ENCODE data around the gene CHD9.
"Not testable (repeated sequence)": the region's sequence is repeated elsewhere in the genome, so short reads cannot be mapped to it uniquely, and the experiment has no call there.

Gene CHD9

DNA sequence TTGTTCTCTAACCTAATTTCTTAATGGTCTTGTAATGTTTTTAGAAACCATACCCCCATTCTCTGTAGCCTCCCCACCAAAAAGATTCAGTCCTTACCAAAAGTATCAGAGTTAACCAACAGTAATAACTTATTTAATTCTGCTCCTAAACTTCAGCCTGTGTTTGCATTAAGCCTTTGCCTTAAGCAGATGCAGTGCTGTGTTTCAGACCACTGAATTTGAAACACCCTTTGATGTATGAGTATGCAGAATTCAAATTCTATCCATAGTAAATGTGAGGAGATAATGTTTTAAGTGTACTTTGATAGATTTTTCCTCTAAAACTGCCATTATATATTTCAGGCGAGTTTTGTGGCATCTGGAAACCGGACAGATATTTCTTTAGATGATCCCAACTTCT, 207.9 kb downstream of the CHD9 start:
- DNase-seq (ENCODE audit: low read depth in 2 of 2), result no peak

DNA sequence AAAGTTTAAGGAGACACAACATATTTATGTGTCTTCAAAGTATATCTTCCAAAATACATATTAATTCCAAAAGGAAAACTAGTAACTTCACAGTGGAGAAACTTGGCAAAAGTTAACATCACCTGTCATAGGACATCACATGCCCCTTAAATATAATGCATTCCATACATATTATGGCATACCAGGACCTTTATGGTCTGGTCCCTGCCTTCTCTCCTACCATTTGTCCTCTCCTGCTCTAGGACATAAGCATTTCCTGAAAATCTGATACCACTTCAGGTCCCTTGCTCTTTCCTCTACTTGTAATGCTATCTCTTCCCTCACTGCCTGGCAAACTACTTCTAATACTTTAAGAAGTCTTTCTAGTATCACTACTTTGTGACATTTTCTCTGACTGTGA, 211.4 kb downstream of the CHD9 start:
- no peak for DNase-seq (ENCODE audit: low read depth in 2 of 2)

DNA sequence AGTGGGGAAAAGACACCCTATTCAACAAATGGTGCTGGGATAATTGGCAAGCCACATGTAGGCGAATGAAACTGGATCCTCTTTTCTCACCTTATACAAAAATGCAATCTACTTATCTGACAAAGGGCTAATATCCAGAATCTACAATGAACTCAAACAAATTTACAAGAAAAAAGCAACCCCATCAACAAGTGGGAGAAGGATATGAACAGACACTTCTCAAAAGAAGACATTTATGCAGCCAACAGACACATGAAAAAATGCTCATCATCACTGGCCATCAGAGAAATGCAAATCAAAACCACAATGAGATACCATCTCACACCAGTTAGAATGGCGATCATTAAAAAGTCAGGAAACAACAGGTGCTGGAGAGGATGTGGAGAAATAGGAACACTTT, 223.7 kb downstream of the CHD9 start:
- not testable (repeated sequence) for DNase-seq (ENCODE audit: low read depth in 2 of 2)

DNA sequence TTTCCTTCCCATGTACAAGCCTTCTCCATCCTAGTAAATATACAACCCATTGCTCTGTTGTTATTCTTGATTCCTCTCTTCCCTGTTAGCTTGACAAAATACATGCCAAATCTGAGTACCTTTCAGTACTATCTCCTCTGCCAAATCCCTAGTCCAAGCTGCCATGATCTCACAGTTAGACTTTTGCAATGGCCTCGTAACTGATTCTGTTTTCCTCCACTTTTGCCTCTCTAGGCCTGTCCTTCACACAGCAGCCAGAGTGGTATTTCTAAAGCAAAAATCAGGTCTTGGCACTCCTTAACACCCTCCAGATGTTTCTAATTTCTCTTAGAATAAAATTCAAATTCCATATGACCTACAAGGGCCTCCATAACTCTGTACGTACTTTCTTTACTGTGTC, 226.5 kb downstream of the CHD9 start:
- DNase-seq (ENCODE audit: low read depth in 2 of 2), result no peak

DNA sequence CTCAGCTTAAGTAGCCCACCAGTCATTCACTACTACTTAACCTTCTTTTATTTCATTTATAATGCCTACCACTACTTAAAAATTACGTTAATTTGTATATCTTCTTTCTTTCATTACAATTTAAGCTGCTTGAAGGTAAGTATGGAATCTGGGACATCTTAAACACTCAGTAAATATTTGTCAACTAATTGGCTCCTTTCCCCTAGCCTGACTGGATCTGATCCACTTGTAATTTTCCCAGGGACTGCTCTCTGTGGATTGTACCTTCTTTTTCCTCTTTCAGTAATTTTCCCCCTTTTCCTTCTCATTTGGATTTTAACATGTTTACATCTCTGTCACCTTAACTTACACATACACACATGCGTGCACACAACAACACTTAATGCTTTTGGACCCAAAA, 227.1 kb downstream of the CHD9 start:
- no peak for DNase-seq (ENCODE audit: low read depth in 2 of 2)

DNA sequence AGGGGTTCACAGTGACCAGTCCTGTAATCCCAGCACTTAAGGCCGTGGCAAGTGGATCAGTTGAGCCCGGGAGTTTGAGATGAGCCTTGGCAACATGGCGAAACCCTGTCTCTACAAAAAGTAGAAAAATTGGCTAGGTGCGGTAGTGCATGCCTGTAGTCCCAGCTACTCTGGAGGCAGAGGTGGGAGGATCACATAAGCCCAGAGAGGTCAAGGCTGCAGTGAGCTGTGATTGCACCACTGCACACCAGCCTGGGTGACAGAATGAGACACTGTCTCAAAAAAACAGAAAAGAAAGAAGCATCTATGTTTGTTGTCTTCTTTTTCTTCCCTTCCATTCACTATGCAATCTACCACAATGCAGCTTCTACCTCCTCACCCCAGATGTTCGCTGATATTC, 227.5 kb downstream of the CHD9 start:
- DNase-seq (ENCODE audit: low read depth in 2 of 2), result no peak

DNA sequence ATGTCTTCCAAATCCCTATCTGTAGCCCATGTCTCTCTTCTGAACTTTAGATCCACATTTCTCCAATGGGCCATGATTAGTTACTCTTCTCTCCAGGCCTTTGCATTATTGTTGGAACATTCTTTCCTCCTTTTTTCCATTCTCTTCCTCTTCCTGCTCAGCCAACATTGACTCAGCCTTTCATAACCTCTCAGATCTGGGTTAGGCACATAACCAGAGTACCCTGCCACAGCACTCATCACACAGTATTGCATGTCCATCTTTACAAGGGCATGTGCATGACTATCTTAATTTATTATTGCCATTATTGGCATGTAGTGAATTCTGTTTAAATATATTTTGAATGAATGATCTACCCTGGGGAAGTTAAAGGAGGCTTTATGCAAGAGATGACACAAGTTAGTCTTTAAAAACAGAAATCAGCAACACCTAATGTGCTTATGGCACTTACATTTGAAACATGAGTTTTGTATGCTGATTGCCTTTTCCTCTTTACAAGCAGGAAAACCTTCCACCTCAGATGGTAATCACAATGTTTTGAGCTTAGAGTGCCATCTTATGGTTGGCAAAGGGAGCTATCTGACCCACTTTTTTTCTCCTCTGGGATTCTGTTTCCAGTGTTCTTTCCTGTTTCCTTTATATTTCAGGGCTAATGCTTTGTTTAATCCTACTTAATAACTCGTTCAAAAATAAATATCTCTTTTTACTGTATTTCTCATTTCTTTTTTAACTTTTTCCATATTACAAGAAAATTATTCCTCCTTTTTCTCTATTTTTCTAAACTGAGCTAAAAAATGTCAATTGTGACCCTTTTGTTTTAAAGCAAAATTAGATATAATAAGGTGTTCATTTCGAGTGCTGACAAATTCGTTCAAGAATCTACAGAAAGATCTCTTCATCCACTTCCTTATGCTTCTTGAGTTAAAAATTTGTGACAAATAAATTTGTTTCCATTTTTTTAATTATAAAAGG, 228.5 kb downstream of the CHD9 start:
- no peak for DNase-seq (ENCODE audit: low read depth in 2 of 2)

DNA sequence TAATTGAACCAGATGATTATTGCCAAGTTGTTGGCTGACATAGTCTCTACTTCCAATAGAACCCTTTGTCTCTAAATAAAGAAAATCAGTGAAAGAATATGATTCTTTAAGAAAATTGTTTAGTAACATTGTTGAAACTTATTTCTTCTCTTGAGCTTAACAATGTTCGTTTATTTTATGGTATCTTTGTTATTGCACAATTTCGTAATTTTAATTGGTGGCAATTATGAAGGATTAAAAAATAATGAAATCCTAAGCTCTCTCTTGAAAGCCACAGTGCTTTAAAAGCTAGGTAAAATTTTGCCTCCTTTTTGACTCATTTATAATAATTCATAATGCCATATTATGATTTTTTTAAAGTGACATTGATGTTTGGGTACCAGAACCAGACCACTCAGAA, 230.4 kb downstream of the CHD9 start:
- no peak for DNase-seq (ENCODE audit: low read depth in 2 of 2)

DNA sequence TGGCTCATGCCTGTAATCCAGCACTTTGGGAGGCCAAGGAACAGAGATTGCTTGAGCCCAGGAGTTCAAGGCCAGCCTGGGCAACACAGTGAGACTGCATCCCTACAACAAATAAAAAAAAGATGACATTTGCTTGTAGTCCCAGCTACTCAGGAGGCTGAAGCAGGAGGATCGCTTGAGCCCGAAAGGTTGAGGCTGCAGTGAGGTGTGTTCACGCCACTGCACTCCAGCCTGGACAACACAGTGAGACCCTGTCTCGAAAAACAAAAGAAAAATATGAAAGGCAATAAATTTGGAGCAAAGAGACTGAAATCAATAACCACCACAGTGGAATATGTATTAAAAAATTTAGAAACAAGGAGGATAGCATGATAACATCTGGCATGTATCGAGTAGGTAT, 235.7 kb downstream of the CHD9 start:
- DNase-seq (ENCODE audit: low read depth in 2 of 2), result no peak

DNA sequence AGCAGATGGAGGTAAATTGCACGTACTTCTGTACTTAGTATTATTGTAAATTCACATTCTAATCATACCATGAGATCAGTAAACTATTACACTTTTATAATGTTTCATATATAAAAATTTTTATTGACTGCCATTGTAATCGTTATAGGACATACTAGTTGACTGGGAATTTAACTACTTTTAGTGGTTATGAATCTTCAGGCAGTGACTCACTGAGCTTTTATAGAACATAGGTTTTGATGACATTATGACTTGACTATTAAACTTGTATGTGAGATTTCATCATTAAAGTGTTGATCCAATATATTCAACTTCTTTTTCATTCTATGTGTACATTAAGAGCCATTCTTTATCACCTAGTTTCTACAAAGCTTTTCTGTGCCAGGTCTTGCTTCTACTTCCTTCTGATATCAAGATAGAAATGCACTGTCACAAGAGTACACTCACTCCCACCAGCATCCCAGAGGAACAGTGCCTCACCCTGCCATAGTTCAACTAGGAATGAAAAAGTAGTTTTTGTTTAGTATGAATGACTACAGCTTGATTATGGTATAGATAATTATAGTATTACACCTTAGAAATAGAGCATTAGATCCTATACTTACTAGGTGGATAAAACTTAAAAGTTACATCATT, 237.1 kb downstream of the CHD9 start:
- DNase-seq (ENCODE audit: low read depth in 2 of 2), result no peak

DNA sequence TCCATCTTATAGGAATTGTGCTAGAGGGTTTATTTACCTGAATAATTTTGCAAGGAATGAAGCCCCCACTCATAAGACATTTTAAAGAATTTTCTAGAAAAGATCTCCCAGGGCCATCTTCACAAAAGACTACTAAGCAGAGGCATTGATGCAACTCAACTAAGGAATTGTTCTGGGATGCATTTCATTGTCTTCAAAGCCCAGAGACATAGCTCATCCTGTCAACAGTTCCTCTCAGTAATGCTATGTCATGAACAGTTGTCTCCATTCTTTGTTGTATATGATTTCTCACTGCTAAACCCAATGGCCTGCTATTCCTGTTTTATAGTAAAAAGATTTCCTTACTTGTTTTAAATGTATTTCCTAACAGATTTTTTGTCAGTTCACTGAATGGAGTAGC, 242.7 kb downstream of the CHD9 start:
- DNase-seq (ENCODE audit: low read depth in 2 of 2), result no peak

DNA sequence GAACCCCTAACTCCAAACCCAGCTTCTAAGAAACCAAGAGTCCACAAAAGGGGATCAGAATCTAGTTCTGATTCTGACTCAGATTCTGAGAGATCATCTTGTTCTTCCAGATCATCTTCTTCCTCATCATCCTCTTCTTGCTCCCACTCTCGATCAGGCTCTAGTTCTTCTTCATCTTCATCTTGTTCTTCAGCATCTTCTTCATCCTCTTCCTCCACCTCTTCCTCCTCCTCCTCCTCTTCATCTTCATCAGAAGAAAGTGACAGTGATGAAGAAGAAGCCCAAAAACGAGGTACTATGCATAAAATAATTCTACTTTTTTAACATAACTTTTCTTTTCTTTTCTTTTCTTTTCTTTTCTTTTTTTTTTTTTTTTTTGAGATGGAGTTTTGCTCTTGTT, 249.5 kb downstream of the CHD9 start:
- DNase-seq (ENCODE audit: low read depth in 2 of 2), result no peak

DNA sequence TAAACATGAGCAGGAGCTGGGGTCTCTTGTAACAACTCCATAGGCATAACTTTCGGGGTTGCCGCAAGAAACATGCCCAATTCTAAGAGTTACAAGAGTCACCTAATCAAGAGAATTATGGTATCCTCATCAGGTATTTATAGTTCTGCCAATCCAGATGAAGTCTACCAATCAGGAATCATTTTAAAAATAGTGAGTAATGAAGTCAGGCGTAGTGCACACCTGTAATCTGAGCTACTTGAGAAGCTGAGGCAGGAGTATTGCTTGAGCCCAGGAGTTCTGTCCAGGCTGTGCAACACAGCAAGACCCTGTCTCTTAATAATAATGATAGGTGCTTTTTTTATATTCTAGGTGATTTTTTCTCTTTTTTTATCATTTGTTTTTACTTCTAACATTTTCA, 251.0 kb downstream of the CHD9 start:
- DNase-seq (ENCODE audit: low read depth in 2 of 2), result no peak

DNA sequence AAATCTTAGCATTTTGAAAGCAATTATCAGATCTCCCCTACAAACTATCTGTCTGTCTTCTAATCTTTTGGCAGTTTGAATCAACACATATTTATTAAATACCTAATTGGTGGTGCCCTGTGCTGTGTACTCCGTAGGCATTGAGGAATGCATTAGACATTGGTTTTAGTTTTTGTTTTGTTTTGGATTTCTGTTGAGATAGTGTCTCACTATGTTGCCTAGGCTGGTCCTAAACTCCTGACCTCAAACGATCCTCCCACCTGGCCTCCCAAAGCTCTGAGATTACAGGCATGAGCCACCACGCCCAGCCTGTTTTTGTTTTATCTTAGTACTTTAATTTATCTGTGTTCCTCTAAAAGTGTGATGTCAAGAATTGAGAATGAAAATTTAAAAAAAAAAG, 254.7 kb downstream of the CHD9 start:
- DNase-seq (ENCODE audit: low read depth in 2 of 2), result no peak

DNA sequence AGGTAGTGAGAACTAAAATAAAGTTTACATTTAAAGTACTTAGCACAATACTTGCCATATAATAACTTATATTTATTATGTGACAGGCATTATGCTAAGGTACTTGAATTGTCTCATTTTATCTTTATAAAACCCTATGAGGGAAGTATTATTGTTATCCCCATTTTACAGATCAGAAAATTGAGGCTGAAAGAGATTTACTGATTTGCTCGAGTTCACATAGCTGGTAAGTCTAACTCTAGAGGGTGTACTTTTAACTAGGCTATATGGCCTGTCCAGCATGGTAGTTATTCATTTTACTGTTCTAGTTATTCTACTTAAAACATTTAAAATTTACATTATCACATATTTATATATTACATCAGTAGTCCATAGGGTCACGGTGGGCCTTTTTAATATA, 266.2 kb downstream of the CHD9 start:
- DNase-seq (ENCODE audit: low read depth in 2 of 2), result no peak

DNA sequence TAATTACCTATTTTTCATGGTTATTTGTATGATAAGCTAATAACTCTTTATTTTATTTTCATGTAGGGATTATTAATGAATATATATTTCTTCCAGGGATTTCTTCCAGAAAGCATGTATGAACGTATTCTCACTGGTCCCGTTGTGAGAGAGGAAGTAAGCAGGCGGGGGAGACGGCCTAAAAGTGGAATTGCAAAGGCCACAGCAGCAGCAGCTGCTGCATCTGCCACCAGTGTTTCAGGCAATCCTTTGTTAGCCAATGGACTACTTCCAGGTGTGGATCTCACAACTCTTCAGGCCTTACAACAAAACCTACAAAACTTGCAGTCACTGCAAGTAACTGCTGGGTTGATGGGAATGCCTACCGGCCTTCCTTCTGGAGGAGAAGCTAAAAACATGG, 269.1 kb downstream of the CHD9 start:
- DNase-seq (ENCODE audit: low read depth in 2 of 2), result no peak

DNA sequence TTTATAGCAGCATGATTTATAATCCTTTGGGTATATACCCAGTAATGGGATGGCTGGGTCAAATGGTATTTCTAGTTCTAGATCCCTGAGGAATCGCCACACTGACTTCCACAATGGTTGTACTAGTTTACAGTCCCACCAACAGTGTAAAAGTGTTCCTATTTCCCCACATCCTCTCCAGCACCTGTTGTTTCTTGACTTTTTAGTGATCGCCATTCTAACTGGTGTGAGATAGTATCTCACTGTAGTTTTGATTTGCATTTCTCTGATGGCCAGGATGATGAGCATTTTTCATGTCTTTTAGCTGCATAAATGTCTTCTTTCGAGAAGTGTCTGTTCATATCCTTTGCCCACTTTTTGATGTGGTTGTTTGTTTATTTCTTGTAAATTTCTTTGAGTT, 276.2 kb downstream of the CHD9 start:
- not testable (repeated sequence) for DNase-seq (ENCODE audit: low read depth in 2 of 2)

DNA sequence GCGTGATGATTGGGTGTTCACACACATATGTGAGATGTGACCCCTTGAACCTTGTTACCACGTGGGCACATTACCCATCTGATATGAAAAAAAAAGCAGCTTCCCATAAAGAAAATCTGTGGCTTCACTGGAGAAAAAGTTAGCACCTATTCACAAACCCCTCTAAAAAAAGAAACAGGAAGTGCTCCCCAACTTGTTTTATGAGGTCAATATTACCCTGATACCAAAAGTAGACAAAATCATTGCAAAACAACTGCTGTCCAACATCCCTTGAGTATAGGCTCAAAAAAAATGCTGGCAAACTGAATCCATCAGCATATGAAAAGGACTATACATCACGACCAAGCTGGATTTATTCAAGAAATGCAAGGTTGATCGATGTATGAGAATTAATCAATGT, 279.8 kb downstream of the CHD9 start:
- DNase-seq (ENCODE audit: low read depth in 2 of 2), result no peak

DNA sequence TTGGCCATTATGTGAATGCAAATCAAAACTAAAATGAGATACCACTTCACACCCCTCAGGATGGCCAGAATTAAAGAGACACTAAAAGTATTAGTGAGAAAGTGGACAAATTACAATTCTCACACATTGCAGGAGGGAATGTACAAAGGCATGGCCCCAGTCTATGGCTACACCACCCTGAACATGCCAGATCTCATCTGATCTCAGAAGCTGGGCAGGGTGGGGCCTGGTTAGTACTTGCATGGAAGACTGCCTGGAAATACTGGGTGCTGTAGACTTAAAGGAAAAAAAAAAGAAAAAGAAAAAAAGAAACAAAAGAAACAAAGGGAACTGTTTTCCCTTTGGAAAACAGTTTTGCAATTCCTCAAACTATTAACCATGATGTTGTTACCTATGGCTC, 282.5 kb downstream of the CHD9 start:
- DNase-seq (ENCODE audit: low read depth in 2 of 2), result no peak

DNA sequence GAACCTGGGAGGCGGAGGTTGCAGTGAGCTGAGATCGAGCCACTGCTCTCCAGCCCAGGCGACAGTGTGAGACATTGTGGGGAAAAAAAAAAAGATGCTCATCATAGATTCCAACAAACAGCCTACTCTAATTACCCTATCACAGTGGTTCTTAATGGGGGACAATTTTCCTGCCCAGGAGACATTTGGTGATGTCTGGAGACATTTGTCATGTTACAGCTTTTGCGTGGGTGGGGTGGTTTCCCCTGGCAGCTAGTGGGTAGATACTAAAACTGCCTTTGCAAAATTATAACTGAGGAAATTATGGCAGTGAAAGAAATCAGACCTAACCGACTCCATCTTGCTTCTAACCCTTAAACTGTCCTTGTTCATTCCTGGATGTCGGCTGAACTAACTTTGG, 287.0 kb downstream of the CHD9 start:
- DNase-seq (ENCODE audit: low read depth in 2 of 2), result no peak

DNA sequence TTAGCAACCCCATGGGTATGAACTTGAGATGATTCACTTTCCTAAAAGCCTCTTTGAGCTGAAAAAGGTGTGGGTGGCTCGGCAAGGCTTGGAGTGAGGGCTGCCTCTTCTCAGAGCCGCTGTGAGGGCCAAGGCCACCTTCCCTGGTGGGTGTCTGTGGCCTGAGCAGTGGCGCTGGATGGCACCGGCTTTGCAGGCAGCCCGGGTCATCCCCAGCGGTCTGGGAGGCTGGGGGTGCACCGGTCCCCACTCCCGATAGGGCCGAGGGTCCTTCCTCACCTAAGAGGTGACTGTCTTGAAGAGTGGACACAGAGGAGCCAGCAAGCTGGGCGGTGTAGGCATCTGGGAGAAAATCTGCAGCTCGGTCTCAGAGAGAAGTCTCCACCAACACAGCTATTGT, 300.3 kb downstream of the CHD9 start:
- no peak for DNase-seq (ENCODE audit: low read depth in 2 of 2)

DNA sequence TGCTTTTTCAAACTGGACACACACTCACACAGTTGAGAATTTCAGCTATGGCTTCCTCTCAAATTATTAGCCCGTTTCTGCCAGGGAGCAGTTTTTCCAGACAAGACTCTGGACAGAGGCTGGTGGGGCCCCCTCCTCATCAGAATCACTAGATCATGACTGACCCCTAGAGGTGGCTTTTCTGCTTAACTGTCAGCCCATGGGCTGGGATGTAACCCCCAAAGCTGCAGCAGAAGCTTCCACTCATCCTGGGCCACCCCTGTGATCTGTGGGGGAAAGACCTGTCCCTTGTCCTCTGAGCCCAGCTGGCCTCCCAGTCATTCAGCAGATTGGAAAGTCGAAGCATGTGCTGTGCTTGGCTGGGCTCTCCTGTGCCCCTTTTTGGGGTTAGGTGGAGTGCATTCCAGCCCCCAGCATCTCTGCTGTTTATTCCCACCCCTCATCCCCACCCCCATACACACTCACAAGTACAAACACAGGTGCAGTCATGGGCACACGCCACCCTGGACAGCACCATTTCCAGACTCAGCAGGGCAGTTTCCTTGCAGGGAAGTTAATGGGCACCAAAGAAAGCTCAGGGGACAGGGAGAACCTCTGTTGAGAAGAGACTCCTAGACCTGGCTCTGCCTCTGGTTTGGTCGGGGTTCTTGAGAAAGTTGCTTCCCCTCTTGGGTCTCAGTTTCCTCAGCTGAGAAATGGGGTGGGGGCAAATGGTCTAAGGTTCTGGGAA, 301.9 kb downstream of the CHD9 start:
- no peak for DNase-seq (ENCODE audit: low read depth in 2 of 2)

DNA sequence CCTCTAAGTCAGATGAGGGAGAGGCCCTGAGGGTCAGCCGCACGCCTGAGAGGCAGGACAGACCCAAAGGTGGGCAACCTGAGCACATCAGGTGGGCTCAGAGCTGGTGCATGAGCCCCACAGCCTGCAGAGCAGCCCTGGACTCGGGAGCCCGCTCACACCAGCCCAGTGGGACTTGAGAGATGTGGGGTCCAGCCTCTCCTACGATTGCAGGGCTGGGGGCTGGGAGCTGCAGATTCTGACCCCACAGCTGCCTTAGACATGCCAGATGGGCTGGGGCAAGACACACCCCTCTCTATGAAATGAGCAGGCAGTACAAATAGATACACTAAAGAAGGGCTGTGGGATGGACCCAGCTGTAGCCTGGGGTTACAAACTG, 302.4 kb downstream of the CHD9 start:
- no peak for DNase-seq (ENCODE audit: low read depth in 2 of 2)

All from stimulated activated CD4-positive, alpha-beta T cell treated with anti-CD3 and anti-CD28 coated beads, Interleukin-1b, Interleukin-23, amount 100 ng/mL, for 4 hours (primary cell).